Retinal pigment epithelial cell (primary cell): ENCODE measurements around the gene SIRT5.

Source experiments
- DNase-seq: peaks from one replicate; pipeline ENCODE4 v3.0.0-alpha.2; 2010; ENCODE audit warnings: low read depth
- H3K4me3 ChIP-seq: 2 replicates; pipeline ENCODE4 v1.5.1; 2011; ENCODE audit warnings: mild to moderate bottlenecking, low read length, control low read depth, moderate library complexity
- CTCF ChIP-seq: conservative IDR thresholded peaks from 2 replicates; pipeline ENCODE4 v1.5.1; 2011; ENCODE audit warnings: low read depth, low read length, control low read depth, inconsistent platforms

SIRT5 gene

GRCh38 chr6:13586603-13587542, 12.5 kb downstream of the SIRT5 start:
- no peak for DNase-seq
- no peak overlapping the region for H3K4me3 ChIP-seq
- TF ChIP-seq CTCF: no peak

DNA sequence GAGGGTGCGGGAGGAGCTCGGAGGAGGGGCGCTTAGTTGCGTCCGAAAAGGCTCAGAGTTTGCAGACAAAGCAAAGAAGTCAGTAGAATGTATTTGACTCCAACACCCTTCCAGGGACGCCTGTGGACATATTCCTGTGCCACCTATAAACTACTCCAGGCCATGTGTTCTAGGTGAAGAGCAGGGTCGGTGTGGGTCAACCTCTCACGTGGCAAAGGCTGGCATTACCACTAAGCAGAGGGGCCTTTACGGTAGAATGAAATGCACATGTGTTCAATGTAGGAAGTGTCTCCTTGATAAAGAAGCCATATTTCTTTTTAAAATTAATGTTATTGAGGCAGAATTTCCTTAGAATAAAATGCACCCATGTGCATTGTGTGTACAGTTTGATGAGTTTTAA, 15.4 kb downstream of the SIRT5 start:
- no peak overlapping the region for H3K4me3 ChIP-seq
- TF ChIP-seq CTCF: no peak
- DNase-seq: no peak

- no peak for TF ChIP-seq CTCF
- H3K4me3 ChIP-seq: no peak overlapping the region
- DNase-seq: no peak
These were observed 16.3 kb downstream of the SIRT5 start for GRCh38 chr6:13590574-13591153.

GRCh38 chr6:13591205-13591921, 17.0 kb downstream of the SIRT5 start:
- TF ChIP-seq CTCF: no peak
- H3K4me3 ChIP-seq: no peak overlapping the region
- DNase-seq: no peak

GRCh38 chr6:13593103-13593502, 18.7 kb downstream of the SIRT5 start:
- DNase-seq: no peak
- H3K4me3 ChIP-seq: no peak overlapping the region
- no peak for TF ChIP-seq CTCF

DNA sequence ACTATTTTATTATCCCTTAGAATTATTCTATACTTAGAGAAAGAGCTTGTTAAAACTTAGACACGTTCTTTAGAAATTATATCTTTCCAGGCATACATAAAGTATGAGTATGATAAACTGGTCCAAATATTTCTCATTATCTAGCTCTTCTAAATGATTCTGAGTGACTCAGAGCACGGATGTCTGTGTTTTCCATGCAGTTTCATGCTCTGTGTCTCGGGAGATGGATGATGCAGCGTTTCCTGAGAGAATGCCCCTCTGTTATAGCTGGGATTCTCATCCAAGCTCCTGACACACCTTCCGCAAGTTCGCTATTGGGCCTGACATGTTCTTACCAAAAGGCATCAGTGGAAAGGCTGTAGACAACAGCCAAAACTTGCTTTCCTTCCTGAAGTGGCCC, 19.3 kb downstream of the SIRT5 start:
- no peak for TF ChIP-seq CTCF
- no peak for DNase-seq
- H3K4me3 ChIP-seq: no peak overlapping the region
